Measurements from ENCODE around the gene PCDHB3. TPM values are rescaled to one million over a fixed set of nuclear protein-coding genes. Genes with fewer than 3 reads are reported as not detected.
A peak's percentile ranks its signal among the peaks of the same experiment; 100 is the strongest.

PCDHB3 gene
- polyA plus RNA-seq, 1 donor (not counting 4 experiments of a cell fraction or from before 2014, with no cell fraction given): 0.05 TPM

DNA sequence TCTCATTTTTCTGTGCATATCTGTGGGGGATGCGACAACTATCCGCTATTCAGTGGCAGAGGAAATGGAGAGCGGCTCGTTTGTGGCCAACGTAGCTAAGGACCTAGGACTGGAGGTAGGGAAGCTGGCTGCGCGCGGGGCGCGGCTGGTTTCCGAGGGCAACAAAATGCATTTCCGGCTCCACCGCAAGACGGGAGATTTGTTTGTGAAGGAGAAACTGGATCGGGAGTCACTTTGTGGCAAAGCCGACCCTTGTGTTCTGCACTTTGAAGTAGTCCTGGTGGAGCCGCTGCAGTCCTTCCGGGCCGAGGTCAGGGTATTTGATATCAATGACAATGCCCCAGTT lies 48.8 kb upstream of the PCDHB3 start:
- H3K36me3 ChIP-seq (ENCODE audit: control insufficient read depth in 2 of 2, extremely low read depth in 1 of 2, insufficient read depth in 2 of 2, low read length in 2 of 2): no peaks in the 10 kb centered on the region
- DNase-seq (ENCODE audit: low read depth, low spot score) (no peak), FAIRE-seq (no peak)
- no peaks in the 10 kb centered on the region for H3K9me3 ChIP-seq (ENCODE audit: control insufficient read depth, low read depth, low read length)
- H3K27me3 ChIP-seq (ENCODE audit: control insufficient read depth, extremely low read depth, insufficient read depth, low read length): peaks cover 6% of the 10 kb centered on the region
- no peaks in the 10 kb centered on the region for H3K79me2 ChIP-seq (ENCODE audit: control insufficient read depth, insufficient read depth, low read length)
- H3K4me1 ChIP-seq (ENCODE audit: control insufficient read depth, extremely low read depth, insufficient read depth, low read length): no peaks in the 10 kb centered on the region
- TF ChIP-seq EZH2 (IDR thresholded peaks at IDR 0.05; ENCODE audit: low read length) (no peak), CTCF (optimal IDR thresholded peaks at IDR 0.05 in 1 of 3, IDR thresholded peaks at IDR 0.05 in 1 of 3, conservative IDR thresholded peaks at IDR 0.05 in 1 of 3; ENCODE audit: extremely low read depth in 1 of 3, insufficient read depth in 2 of 3, low read length in 3 of 3) (no peak)
- H3K9ac ChIP-seq (ENCODE audit: control insufficient read depth, extremely low read depth, insufficient read depth, low read length): no peak overlapping the region
- H3K9me1 ChIP-seq (ENCODE audit: control insufficient read depth, extremely low read depth, insufficient read depth, low read length): no peaks in the 10 kb centered on the region
- H4K20me1 ChIP-seq (ENCODE audit: control insufficient read depth, extremely low read depth, insufficient read depth, low read length): no peaks in the 10 kb centered on the region
- peak overlapping the region in 2 of 3 experiments; percentile 15 to 48 for H3K4me3 ChIP-seq (ENCODE audit: control insufficient read depth in 2 of 3, extremely low read depth in 1 of 3, insufficient read depth in 2 of 3, low read depth in 1 of 3, low read length in 3 of 3)
- dilution Hi-C loops (cut with MboI; ENCODE audit: extremely low pct_ligation_motif_present, low sequenced_read_pairs): no loop called here
- H3K27ac ChIP-seq (ENCODE audit: control insufficient read depth, insufficient read depth, low read length): no peak overlapping the region
- H3K4me2 ChIP-seq (ENCODE audit: control insufficient read depth, extremely low read depth, insufficient read depth, low read depth, low read length): peak overlapping the region; percentile 46
- H2AFZ ChIP-seq (ENCODE audit: control insufficient read depth, low read length): peak overlapping the region; percentile 49

DNA sequence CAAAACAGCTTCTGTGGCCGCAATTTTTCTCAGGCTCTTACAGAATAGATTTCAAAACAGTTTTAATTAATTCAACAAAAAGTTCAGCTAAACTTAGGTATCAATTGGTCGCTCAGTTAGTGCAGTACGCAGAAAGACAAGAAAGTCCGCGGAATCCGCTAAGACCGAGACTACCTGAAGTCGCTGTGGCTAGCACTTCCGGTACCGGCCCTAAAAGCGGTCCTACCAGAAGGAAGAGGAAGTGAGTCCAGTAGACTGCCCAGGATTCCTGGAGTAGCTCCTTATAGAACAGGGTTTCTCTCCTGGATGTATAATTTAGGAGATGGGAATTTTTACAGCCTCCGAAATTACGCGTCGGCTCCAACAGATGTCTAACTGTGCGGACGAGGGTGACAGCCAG lies 22.4 kb upstream of the PCDHB3 start:
- no peak overlapping the region for H3K27ac ChIP-seq (ENCODE audit: control insufficient read depth, insufficient read depth, low read length)
- dilution Hi-C loops (cut with MboI; ENCODE audit: extremely low pct_ligation_motif_present, low sequenced_read_pairs): no loop called here
- DNase-seq (ENCODE audit: low read depth, low spot score): no peak
- H3K4me1 ChIP-seq (ENCODE audit: control insufficient read depth, extremely low read depth, insufficient read depth, low read length): no peaks in the 10 kb centered on the region
- H3K27me3 ChIP-seq (ENCODE audit: control insufficient read depth, extremely low read depth, insufficient read depth, low read length): no peaks in the 10 kb centered on the region
- no peaks in the 10 kb centered on the region for H3K79me2 ChIP-seq (ENCODE audit: control insufficient read depth, insufficient read depth, low read length)
- FAIRE-seq: no peak
- H3K4me2 ChIP-seq (ENCODE audit: control insufficient read depth, extremely low read depth, insufficient read depth, low read depth, low read length): no peak overlapping the region
- H3K4me3 ChIP-seq (ENCODE audit: control insufficient read depth in 2 of 3, extremely low read depth in 1 of 3, insufficient read depth in 2 of 3, low read depth in 1 of 3, low read length in 3 of 3): no peak overlapping the region
- no peaks in the 10 kb centered on the region for H3K36me3 ChIP-seq (ENCODE audit: control insufficient read depth in 2 of 2, extremely low read depth in 1 of 2, insufficient read depth in 2 of 2, low read length in 2 of 2)
- H2AFZ ChIP-seq (ENCODE audit: control insufficient read depth, low read length): no peak overlapping the region
- H3K9me3 ChIP-seq (ENCODE audit: control insufficient read depth, low read depth, low read length): no peaks in the 10 kb centered on the region
- no peak overlapping the region for H3K9ac ChIP-seq (ENCODE audit: control insufficient read depth, extremely low read depth, insufficient read depth, low read length)
- H4K20me1 ChIP-seq (ENCODE audit: control insufficient read depth, extremely low read depth, insufficient read depth, low read length): no peaks in the 10 kb centered on the region
- H3K9me1 ChIP-seq (ENCODE audit: control insufficient read depth, extremely low read depth, insufficient read depth, low read length): no peaks in the 10 kb centered on the region
- TF ChIP-seq EZH2 (IDR thresholded peaks at IDR 0.05; ENCODE audit: low read length): no peak
- TF ChIP-seq CTCF (optimal IDR thresholded peaks at IDR 0.05 in 1 of 3, IDR thresholded peaks at IDR 0.05 in 1 of 3, conservative IDR thresholded peaks at IDR 0.05 in 1 of 3; ENCODE audit: extremely low read depth in 1 of 3, insufficient read depth in 2 of 3, low read length in 3 of 3): no peak
